Hematopoietic multipotent progenitor cell (in vitro differentiated cells): Measurements from ENCODE around the gene ZNF410. TPM values are rescaled to one million over a fixed set of nuclear protein-coding genes. Genes with fewer than 3 reads are reported as not detected.
A peak's percentile ranks its signal among the peaks of the same experiment; 100 is the strongest.
"Not testable (repeated sequence)": the region's sequence is repeated elsewhere in the genome, so short reads cannot be mapped to it uniquely, and the experiment has no call there.

ENCODE experiments used
- DNase-seq, 3 donors: peaks; one replicate each; pipeline ENCODE4 v3.0.0-alpha.2; 2011 to 2015; ENCODE audit warnings: low read depth in 2 of 3, low spot score in 2 of 3
- total RNA-seq: library from RNA; depleted of rRNA; stranded (reverse); fragments of >200 nt; gene quantifications from one replicate; pipeline ENCODE4 v1.2.3, GENCODE V29; 2012

Gene ZNF410
- total RNA-seq, 1 donor: 43.6 TPM

DNA sequence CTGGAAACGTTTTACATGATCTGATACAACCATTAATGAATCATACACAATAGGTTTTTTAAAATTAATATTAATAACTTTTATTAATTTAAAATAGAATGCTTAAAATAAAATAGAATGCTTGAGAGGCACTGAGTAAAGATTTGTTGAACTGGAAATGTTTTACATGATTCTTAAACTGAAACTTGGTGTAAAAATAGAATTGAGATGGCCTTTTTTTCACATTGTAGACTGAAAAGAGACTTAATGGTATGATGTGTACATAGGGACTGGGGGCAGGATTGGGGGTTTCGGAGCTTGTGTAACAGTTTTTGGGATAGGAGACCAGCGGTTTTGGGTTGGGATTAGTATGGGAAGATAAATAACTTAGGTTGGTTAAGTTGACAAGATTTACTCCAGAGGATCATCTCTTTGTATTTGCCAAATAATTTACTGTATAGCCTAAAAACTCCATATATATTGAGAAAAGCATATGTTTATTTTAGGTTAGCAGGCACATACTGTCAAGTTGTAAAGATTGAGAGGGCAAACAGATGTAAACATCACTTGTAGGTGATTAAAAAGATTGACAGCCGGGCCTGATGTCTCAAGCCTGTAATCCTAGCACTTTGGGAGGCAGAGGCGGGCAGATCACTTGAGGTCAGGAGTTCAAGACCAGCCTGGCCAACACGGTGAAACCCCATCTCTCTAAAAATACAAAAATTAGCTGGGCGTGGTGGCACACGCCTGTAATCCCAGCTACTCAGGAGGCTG lies 2.0 kb upstream of the ZNF410 start:
- no peak for DNase-seq

GRCh38 chr14:73887318-73887616 lies 608 bp downstream of the ZNF410 start:
- no peak for DNase-seq

DNA sequence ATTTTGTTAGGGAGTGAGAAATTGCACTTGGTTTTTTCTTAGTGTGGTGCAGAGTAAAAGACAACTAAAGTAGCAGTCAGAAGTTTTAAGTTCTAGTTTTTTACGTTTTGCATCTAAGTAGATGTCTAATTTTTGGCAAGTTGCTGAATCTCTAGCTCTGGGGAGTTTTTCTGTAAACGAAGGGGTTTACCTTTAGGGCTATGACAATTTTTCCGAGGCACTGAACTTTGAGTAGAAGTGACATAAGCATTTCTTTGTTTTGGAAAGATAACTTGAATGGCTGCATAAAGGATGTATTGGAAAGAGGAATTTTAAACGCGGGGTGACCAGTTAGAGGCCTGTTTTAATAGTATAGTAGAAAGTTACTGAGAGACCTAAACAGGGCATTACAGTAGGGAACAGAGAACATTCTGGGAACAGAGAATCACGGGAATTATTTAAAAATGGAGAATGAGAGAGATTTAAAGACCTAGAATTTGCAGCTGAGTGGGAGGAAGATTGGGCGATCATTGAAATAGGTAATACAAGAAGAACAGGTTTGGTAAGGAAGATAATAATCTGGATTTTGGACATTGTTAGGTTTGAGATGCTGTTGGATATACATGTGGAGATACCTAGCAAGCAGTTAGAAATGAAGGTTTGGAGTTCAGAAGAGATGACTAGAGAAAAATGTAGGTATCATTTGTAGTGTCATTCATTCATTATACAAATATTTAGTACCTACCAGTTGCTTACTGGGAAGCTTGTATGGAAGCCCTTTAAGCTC lies 1.2 kb downstream of the ZNF410 start:
- no peak for DNase-seq

DNA sequence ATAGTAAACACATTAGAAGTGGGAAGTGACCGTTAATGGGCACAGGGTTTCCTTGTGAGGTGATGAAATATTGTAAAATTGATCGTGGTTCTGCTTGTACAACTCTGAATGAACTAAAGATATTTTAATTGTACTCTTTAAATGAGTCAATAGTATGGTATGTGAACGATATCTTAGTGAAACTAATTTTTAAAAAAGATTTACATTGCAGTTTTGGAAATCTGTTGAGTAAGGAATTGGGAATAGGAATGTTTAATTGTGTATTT lies 1.7 kb downstream of the ZNF410 start:
- DNase-seq: no peak

GRCh38 chr14:73888971-73889370 lies 2.3 kb downstream of the ZNF410 start:
- DNase-seq: no peak

DNA sequence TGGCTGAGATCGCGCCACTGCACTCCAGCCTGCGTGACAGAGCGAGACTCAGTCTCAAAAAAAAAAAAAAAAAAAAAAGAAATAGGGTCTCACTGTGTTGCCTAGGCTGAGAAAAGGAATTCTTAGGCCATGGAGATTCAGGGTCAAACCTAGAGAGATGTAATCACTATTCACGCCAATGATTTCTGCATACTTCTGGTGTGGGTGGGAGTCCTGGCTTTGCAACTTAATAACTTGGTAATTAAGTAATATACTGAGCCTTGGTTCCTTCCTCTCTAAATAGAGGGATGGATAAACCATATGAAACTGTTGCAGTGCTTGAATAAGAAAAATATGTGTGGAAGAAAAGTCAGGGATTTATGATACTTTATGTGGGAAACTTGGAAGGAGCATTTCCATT lies 2.7 kb downstream of the ZNF410 start:
- no peak for DNase-seq

- not testable (repeated sequence) for DNase-seq
These were observed 7.6 kb downstream of the ZNF410 start for GRCh38 chr14:73894180-73894687.

DNA sequence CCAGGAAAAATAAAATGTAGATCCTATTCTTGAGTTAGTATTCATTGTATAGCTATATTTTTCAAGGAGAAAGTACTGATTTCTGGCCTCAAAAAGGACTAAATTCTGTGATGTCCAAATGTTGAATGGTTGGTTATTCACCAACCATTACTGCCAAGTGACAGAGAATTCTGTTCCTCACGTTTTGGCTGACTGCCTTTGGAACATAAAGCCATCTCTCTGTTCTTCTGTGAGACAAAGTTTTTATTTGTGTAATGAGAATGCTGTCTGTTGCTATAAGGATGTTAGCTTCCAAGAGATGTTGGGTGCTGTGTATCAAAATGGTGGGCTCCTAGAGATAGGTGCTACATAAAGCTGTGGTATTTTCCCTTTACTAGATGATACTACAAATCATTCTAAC lies 9.3 kb downstream of the ZNF410 start:
- DNase-seq: no peak

- no peak for DNase-seq
These were observed 9.9 kb downstream of the ZNF410 start for GRCh38 chr14:73896521-73896920.

GRCh38 chr14:73903028-73903427 lies 16.4 kb downstream of the ZNF410 start:
- no peak for DNase-seq

GRCh38 chr14:73909681-73910080 lies 23.0 kb downstream of the ZNF410 start:
- DNase-seq: no peak

DNA sequence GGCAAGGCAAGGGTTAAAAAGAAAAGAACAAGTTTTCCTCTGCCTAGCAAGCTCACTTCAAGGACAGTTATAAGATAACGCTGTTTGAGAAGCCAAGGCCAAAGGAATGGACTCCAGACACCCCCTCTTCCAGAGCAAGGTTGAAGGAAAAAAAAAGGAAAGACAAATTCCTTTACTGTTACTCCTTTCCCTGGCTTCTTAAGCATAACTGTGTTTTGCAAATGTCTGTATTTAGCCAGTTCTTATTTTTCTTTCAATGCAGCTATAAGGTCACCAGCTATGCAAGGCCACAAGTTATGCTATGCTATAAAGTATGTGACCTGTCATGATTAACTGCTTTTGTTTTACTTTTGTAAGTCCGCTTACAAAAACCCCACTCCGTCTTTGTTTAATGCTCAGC lies 26.6 kb downstream of the ZNF410 start:
- no peak for DNase-seq

- no peak for DNase-seq
These were observed 29.7 kb downstream of the ZNF410 start for GRCh38 chr14:73916324-73916723.

- not testable (repeated sequence) for DNase-seq
These were observed 32.8 kb downstream of the ZNF410 start for GRCh38 chr14:73919457-73919856.

GRCh38 chr14:73924337-73924736 lies 37.7 kb downstream of the ZNF410 start:
- DNase-seq: no peak

- DNase-seq: peak in 1 of 3 donors; percentile 25
These were observed 49.0 kb downstream of the ZNF410 start for GRCh38 chr14:73935666-73936065.

DNA sequence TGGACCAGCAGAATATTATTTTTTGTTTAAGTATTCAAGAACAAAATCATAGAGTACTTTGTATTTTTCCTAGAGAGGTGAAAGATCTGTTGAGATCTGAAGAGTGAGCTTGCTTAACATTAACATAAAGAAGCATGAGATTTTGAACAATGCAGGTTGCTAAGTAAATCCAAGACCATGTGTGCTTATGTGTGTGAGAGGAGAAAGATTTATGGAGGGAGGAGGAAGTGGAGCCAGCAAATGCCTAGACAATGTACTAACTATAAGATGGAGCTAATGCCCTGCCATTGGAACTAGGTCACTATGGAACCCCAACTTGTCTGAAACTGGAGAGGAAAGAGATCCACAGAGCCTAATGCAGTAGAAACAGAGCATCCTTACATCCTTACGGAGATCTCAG lies 49.9 kb downstream of the ZNF410 start:
- no peak for DNase-seq

GRCh38 chr14:73937012-73937411 lies 50.4 kb downstream of the ZNF410 start:
- no peak for DNase-seq

DNA sequence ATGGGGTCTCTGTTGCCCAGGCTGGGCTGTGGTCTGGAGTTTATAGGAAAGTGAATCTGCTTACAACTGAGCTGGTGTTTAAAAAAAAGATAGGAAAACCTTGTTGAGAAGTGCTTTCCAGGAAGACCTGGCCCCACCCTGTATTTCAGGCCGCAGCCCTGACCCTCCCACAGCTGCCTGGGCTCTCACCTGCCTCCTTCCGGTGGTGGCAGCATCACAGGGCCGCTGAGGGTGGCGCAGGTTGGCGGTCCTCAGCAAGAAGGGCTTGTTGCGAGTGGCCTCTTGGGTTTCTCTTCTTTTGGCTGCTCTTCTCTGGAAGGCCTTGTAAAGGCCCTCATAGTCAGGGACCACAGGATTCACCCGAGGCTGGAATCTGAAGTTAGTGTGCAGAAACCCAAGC lies 55.5 kb downstream of the ZNF410 start:
- no peak for DNase-seq

DNA sequence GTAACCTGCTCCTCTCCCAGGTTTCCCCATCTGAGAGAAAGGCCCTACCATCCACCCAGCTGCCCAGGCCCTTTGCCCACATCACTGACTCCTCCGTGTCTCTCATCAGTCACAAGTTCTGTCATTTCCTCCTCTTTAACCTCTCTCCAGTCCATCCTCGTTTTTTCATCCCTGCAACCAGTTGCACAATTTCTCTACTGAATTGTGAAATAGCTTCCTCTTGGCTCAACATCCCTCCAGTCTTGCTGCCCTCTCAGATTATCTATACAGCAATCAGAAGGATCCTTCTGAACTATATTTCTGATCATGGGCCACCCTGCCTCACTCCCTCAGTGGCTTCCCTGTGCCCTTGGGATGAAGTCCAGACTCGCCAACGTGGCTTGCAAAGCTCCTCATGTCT lies 56.4 kb downstream of the ZNF410 start:
- DNase-seq: peak in 1 of 3 donors; percentile 5

- no peak for DNase-seq
These were observed 57.9 kb downstream of the ZNF410 start for GRCh38 chr14:73944432-73945158.

- no peak for DNase-seq
These were observed 58.6 kb downstream of the ZNF410 start for GRCh38 chr14:73945159-73945670.
